ENCODE data around the gene VSTM2B. TPM values are rescaled to one million over a fixed set of nuclear protein-coding genes. Genes with fewer than 3 reads are reported as not detected.

Gene VSTM2B
- total RNA-seq, 1 experiment from 2014 or later, result not detected

GRCh38 chr19:29535214-29535831 lies 9.5 kb downstream of the VSTM2B start:
- H3K9me3 ChIP-seq, result no peaks in the 10 kb centered on the region
- no TSS peak for BruUV-seq (replicated peaks)
- no peaks in the 10 kb centered on the region for H3K27me3 ChIP-seq (replicated peaks; ENCODE audit: control insufficient read depth, insufficient read depth, low read length)
- no peak for TF ChIP-seq CTCF (IDR thresholded peaks at IDR 0.05; ENCODE audit: insufficient read depth in 1 of 2, low read depth in 1 of 2, low read length in 1 of 2, severe bottlenecking in 1 of 2, unreplicated experiment in 1 of 2)
- Mint-ChIP-seq H3K4me3 (ENCODE audit: unreplicated experiment) (no peak overlapping the region), H3K4me1 (ENCODE audit: low read depth, unreplicated experiment) (no peaks in the 10 kb centered on the region), H3K9me3 (ENCODE audit: unreplicated experiment) (no peaks in the 10 kb centered on the region), H3K36me3 (ENCODE audit: insufficient read depth, unreplicated experiment) (no peaks in the 10 kb centered on the region), H3K27ac (ENCODE audit: unreplicated experiment) (no peak overlapping the region), H3K27me3 (ENCODE audit: insufficient read depth, unreplicated experiment) (no peaks in the 10 kb centered on the region)
- CTCF ChIA-PET, result interaction anchor here (0.6 kb wide), 1 partner anchor 67 kb away, joined by 4 read pairs; no protein-coding TSS in a partner anchor
- no peak overlapping the region for H3K4me3 ChIP-seq (ENCODE audit: low read depth, low read length)
- intact Hi-C loops (cut with micrococcal nuclease; ENCODE audit: unreplicated experiment), result no loop called here
- no peak for DNase-seq
- POLR2A ChIA-PET, result no interaction called here
- no peaks in the 10 kb centered on the region for H3K36me3 ChIP-seq (ENCODE audit: control insufficient read depth, insufficient read depth, low read length)
- no peaks in the 10 kb centered on the region for H3K4me1 ChIP-seq

DNA sequence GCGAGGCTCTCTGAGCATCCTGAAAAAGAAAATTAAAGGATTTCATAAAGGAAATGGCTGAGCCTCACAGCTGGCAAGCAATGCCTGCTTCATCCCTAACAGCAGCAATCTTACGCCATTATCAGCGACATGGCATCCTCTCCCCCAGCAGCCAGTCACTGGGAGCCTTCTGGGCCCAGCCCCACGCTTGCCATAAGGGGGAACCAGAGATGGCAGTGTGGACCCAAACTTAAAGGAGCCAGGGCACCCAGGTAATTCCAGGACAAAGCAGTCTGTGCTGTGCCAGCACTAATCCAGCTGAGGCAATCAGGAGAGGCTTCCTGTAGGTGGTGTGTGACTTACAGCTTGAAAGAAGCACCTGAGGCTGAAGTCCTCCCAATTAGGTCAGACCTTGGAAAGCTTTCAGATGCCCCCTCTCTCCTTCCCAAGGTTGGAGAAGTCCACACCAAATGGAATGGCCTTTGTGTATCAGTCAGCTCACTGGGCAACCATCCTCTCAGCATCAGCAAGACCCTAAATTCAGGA lies 10.3 kb downstream of the VSTM2B start:
- H3K36me3 ChIP-seq (ENCODE audit: control insufficient read depth, insufficient read depth, low read length), result no peaks in the 10 kb centered on the region
- H3K4me3 ChIP-seq (ENCODE audit: low read depth, low read length), result no peak overlapping the region
- no peaks in the 10 kb centered on the region for H3K27me3 ChIP-seq (replicated peaks; ENCODE audit: control insufficient read depth, insufficient read depth, low read length)
- no peaks in the 10 kb centered on the region for H3K9me3 Mint-ChIP-seq (ENCODE audit: unreplicated experiment)
- H3K4me3 Mint-ChIP-seq (ENCODE audit: unreplicated experiment), result no peak overlapping the region
- no peaks in the 10 kb centered on the region for H3K9me3 ChIP-seq
- H3K27ac Mint-ChIP-seq (ENCODE audit: unreplicated experiment), result no peak overlapping the region
- H3K4me1 ChIP-seq, result no peaks in the 10 kb centered on the region
- no TSS peak for BruUV-seq (replicated peaks)
- no peak for TF ChIP-seq CTCF (IDR thresholded peaks at IDR 0.05; ENCODE audit: insufficient read depth in 1 of 2, low read depth in 1 of 2, low read length in 1 of 2, severe bottlenecking in 1 of 2, unreplicated experiment in 1 of 2)
- no peaks in the 10 kb centered on the region for H3K27me3 Mint-ChIP-seq (ENCODE audit: insufficient read depth, unreplicated experiment)
- no peaks in the 10 kb centered on the region for H3K4me1 Mint-ChIP-seq (ENCODE audit: low read depth, unreplicated experiment)
- H3K36me3 Mint-ChIP-seq (ENCODE audit: insufficient read depth, unreplicated experiment), result no peaks in the 10 kb centered on the region
- intact Hi-C loops (cut with micrococcal nuclease; ENCODE audit: unreplicated experiment), result no loop called here
- CTCF ChIA-PET, result no interaction called here
- DNase-seq, result no peak
- POLR2A ChIA-PET, result no interaction called here

DNA sequence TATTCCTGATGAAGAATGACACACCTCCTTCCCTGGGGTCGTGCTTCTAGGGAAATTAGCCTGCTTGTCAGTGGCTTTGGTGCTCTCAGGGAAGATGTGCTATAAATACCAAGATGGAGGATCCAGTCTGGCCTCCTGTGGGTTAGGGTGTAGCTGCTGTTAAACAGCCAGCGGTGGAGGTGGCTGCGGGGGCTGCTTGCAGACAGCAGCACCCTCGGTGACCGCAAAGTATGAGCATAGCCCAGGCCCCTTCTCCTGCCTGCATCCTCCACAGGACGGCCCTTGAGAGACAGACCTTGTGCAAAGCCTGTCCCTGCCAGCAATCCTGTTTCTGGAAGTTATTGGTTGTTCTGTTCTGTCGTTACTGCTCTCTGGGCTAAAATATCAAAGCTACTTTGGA lies 11.4 kb downstream of the VSTM2B start:
- intact Hi-C loops (cut with micrococcal nuclease; ENCODE audit: unreplicated experiment), result no loop called here
- H3K4me3 ChIP-seq (ENCODE audit: low read depth, low read length), result no peak overlapping the region
- no peaks in the 10 kb centered on the region for H3K4me1 Mint-ChIP-seq (ENCODE audit: low read depth, unreplicated experiment)
- H3K27ac Mint-ChIP-seq (ENCODE audit: unreplicated experiment), result no peak overlapping the region
- ChIA-PET POLR2A (no interaction called here), CTCF (no interaction called here)
- H3K36me3 ChIP-seq (ENCODE audit: control insufficient read depth, insufficient read depth, low read length), result no peaks in the 10 kb centered on the region
- no peak overlapping the region for H3K4me3 Mint-ChIP-seq (ENCODE audit: unreplicated experiment)
- no peaks in the 10 kb centered on the region for H3K9me3 Mint-ChIP-seq (ENCODE audit: unreplicated experiment)
- H3K9me3 ChIP-seq, result no peaks in the 10 kb centered on the region
- H3K27me3 Mint-ChIP-seq (ENCODE audit: insufficient read depth, unreplicated experiment), result no peaks in the 10 kb centered on the region
- no TSS peak for BruUV-seq (replicated peaks)
- H3K27me3 ChIP-seq (replicated peaks; ENCODE audit: control insufficient read depth, insufficient read depth, low read length), result no peaks in the 10 kb centered on the region
- DNase-seq, result peak in 1 of 2 experiments; percentile 17
- H3K4me1 ChIP-seq, result no peaks in the 10 kb centered on the region
- no peak for TF ChIP-seq CTCF (IDR thresholded peaks at IDR 0.05; ENCODE audit: insufficient read depth in 1 of 2, low read depth in 1 of 2, low read length in 1 of 2, severe bottlenecking in 1 of 2, unreplicated experiment in 1 of 2)
- H3K36me3 Mint-ChIP-seq (ENCODE audit: insufficient read depth, unreplicated experiment), result no peaks in the 10 kb centered on the region

Measured in Caco-2 (cell line).